H1 (cell line): ENCODE data around the gene LAP3. TPM values are rescaled to one million over a fixed set of nuclear protein-coding genes. Genes with fewer than 3 reads are reported as not detected.

ENCODE experiments used
- CTCF ChIA-PET: fragments of 300-600 bp; sonication (Branson Sonifier 250); formaldehyde crosslinking; loops from one replicate; lab custom pipeline; 2021; ENCODE audit not compliant: partially characterized antibody; lab: Charles Lee
- POLR2A ChIA-PET: fragments of 300-600 bp; sonication (Branson Sonifier 250); formaldehyde crosslinking; loops from one replicate; lab custom pipeline; 2021; ENCODE audit warnings: inconsistent platforms; ENCODE audit not compliant: partially characterized antibody; lab: Charles Lee
- DNase-seq, 2 experiments: peaks; one replicate each; pipeline versions ENCODE4 v3.0.0 to v3.0.0-alpha.2; 2010 to 2022; ENCODE audit warnings: low spot score in 2 of 2, low read depth in 1 of 2, mixed read lengths in 1 of 2
- FAIRE-seq: peaks from 2 replicates; lab custom pipeline; 2011; peaks lifted over from hg19 to GRCh38; lab: Jason Lieb, UNC
- H2AFZ ChIP-seq: 2 replicates; pipeline ENCODE4 v1.8.1; 2012; ENCODE audit warnings: low read length, inconsistent platforms
- H2AK5ac ChIP-seq: 2 replicates; pipeline ENCODE4 v1.6.1; 2013; ENCODE audit warnings: low read depth, low read length
- H2BK120ac ChIP-seq: replicated peaks from 2 replicates; pipeline ENCODE3; 2013; ENCODE audit warnings: low read depth, low read length, inconsistent platforms
- H2BK12ac ChIP-seq: 2 replicates; pipeline ENCODE4 v1.6.1; 2013; ENCODE audit warnings: low read depth, low read length
- H2BK15ac ChIP-seq: 2 replicates; pipeline ENCODE4 v1.6.1; 2013; ENCODE audit warnings: low read length
- H2BK20ac ChIP-seq: 2 replicates; pipeline ENCODE4 v1.6.1; 2013; ENCODE audit warnings: low read length
- H2BK5ac ChIP-seq: 2 replicates; pipeline ENCODE4 v1.6.1; 2013; ENCODE audit warnings: low read depth, low read length
- H3K14ac ChIP-seq: 2 replicates; pipeline ENCODE4 v1.6.1; 2013; ENCODE audit warnings: inconsistent platforms; ENCODE audit not compliant: insufficient read length
- H3K18ac ChIP-seq: 2 replicates; pipeline ENCODE4 v1.6.1; 2013; ENCODE audit warnings: low read length; ENCODE audit errors: extremely low read depth
- H3K23ac ChIP-seq: 2 replicates; pipeline ENCODE4 v1.6.1; 2013; ENCODE audit warnings: inconsistent platforms; ENCODE audit not compliant: insufficient read length
- H3K23me2 ChIP-seq: 2 replicates; pipeline ENCODE4 v1.6.1; 2013; ENCODE audit warnings: low read depth, low read length
- H3K27ac ChIP-seq: 2 replicates; pipeline ENCODE4 v1.6.1; 2011; ENCODE audit warnings: low read depth, low read length, inconsistent platforms
- H3K27me3 ChIP-seq, 4 experiments: replicated peaks in 1 of 4; 1 replicate in 1 of 4; 2 replicates in 3 of 4; pipeline versions ENCODE4 v1.6.1 to v1.8.1; 2011 to 2013; ENCODE audit warnings: low read length in 3 of 4, mild to moderate bottlenecking in 3 of 4, inconsistent platforms in 2 of 4, mixed read lengths in 2 of 4, moderate library complexity in 1 of 4; ENCODE audit not compliant: control insufficient read depth in 3 of 4, insufficient read depth in 3 of 4; ENCODE audit errors: extremely low read depth in 1 of 4
- H3K36me3 ChIP-seq, 4 experiments: 2 replicates each; pipeline versions ENCODE4 v1.6.1 to v1.8.1; 2011 to 2013; ENCODE audit warnings: mild to moderate bottlenecking in 4 of 4, low read length in 3 of 4, moderate library complexity in 2 of 4, control low read depth in 1 of 4, inconsistent platforms in 1 of 4; ENCODE audit not compliant: insufficient read depth in 4 of 4, control insufficient read depth in 2 of 4
- H3K4ac ChIP-seq: replicated peaks from 2 replicates; pipeline ENCODE3; 2013; ENCODE audit warnings: low read length, low read depth, mixed read lengths, inconsistent platforms; ENCODE audit not compliant: insufficient read length
- H3K4me1 ChIP-seq, 4 experiments: replicated peaks in 1 of 4; 1 replicate in 1 of 4; 2 replicates in 3 of 4; pipeline versions ENCODE4 v1.6.1 to v1.8.1; 2011 to 2013; ENCODE audit warnings: low read length in 3 of 4, inconsistent platforms in 2 of 4, mixed read lengths in 1 of 4; ENCODE audit not compliant: insufficient read depth in 4 of 4, control insufficient read depth in 3 of 4
- H3K4me2 ChIP-seq, 2 experiments: 2 replicates each; pipeline versions ENCODE4 v1.6.1 to v1.8.1; 2011 to 2013; ENCODE audit warnings: low read depth in 2 of 2, low read length in 2 of 2, control low read depth in 1 of 2, inconsistent platforms in 1 of 2, mild to moderate bottlenecking in 1 of 2; ENCODE audit not compliant: insufficient read depth in 1 of 2
- H3K4me3 ChIP-seq, 4 experiments: fragments of 200-600, 300-600 bp in 1 of 4; sonication (generic), shearing (Covaris generic), sonication (Bioruptor Twin) in 1 of 4; 2 replicates each; pipeline versions ENCODE4 v1.5.1 to v1.8.1; 2011 to 2016; ENCODE audit warnings: low read length in 4 of 4, low read depth in 3 of 4, control low read depth in 2 of 4, inconsistent platforms in 2 of 4, mild to moderate bottlenecking in 2 of 4, mixed read lengths in 1 of 4, moderate library complexity in 1 of 4; ENCODE audit not compliant: insufficient read depth in 2 of 4; ENCODE audit errors: extremely low read depth in 1 of 4
- H3K56ac ChIP-seq: replicated peaks from 2 replicates; pipeline ENCODE3; 2013; ENCODE audit warnings: low read depth, mild to moderate bottlenecking, mixed read lengths, low read length, inconsistent platforms; ENCODE audit not compliant: insufficient read length
- H3K79me1 ChIP-seq: 2 replicates; pipeline ENCODE4 v1.6.1; 2013; ENCODE audit warnings: low read depth, low read length, control low read depth
- H3K79me2 ChIP-seq, 2 experiments: 2 replicates each; pipeline versions ENCODE4 v1.6.1 to v1.8.1; 2012 to 2013; ENCODE audit warnings: low read length in 2 of 2, mild to moderate bottlenecking in 2 of 2, inconsistent platforms in 1 of 2; ENCODE audit not compliant: insufficient read depth in 2 of 2, control insufficient read depth in 1 of 2
- H3K9ac ChIP-seq, 4 experiments: replicated peaks in 1 of 4; 1 replicate in 1 of 4; 2 replicates in 3 of 4; pipeline versions ENCODE4 v1.6.1 to v1.8.1; 2011 to 2013; ENCODE audit warnings: low read depth in 3 of 4, low read length in 3 of 4, control low read depth in 2 of 4, mild to moderate bottlenecking in 2 of 4, moderate library complexity in 2 of 4, inconsistent platforms in 1 of 4; ENCODE audit errors: extremely low read depth in 1 of 4
- H3K9me3 ChIP-seq, 2 experiments: 2 replicates each; pipeline versions ENCODE4 v1.6.1 to v1.8.1; 2012 to 2013; ENCODE audit warnings: mild to moderate bottlenecking in 2 of 2, moderate library complexity in 2 of 2, control low read depth in 1 of 2, inconsistent platforms in 1 of 2, low read depth in 1 of 2, low read length in 1 of 2, mixed read lengths in 1 of 2; ENCODE audit not compliant: insufficient read depth in 2 of 2
- H4K20me1 ChIP-seq, 2 experiments: replicated peaks in 1 of 2; 2 replicates each; pipeline versions ENCODE3 to v1.8.1; 2011 to 2013; ENCODE audit warnings: inconsistent platforms in 2 of 2, low read length in 2 of 2, mild to moderate bottlenecking in 1 of 2; ENCODE audit not compliant: insufficient read depth in 2 of 2, control insufficient read depth in 1 of 2
- H4K5ac ChIP-seq: 2 replicates; pipeline ENCODE4 v1.6.1; 2013; ENCODE audit warnings: low read length, low read depth, mixed read lengths, inconsistent platforms; ENCODE audit not compliant: insufficient read length
- H4K8ac ChIP-seq: 2 replicates; pipeline ENCODE4 v1.8.0; 2013; ENCODE audit warnings: mild to moderate bottlenecking, moderate library complexity, low read length, inconsistent platforms; ENCODE audit not compliant: insufficient read depth; ENCODE audit errors: extremely low read depth
- H4K91ac ChIP-seq: replicated peaks from 2 replicates; pipeline ENCODE3; 2013; ENCODE audit warnings: low read length, mixed read lengths, inconsistent platforms; ENCODE audit not compliant: insufficient read length
- ATF2 ChIP-seq: IDR thresholded peaks from 2 replicates; pipeline ENCODE4 v1.6.1; 2012; ENCODE audit warnings: low read length, inconsistent platforms
- CTBP2 ChIP-seq: IDR thresholded peaks from 2 replicates; pipeline ENCODE4 v1.7.0; 2011; ENCODE audit warnings: borderline replicate concordance, mild to moderate bottlenecking, moderate library complexity, mixed read lengths, low read length; ENCODE audit not compliant: insufficient read depth, insufficient read length
- CTCF ChIP-seq, 3 experiments: IDR thresholded peaks; 1 replicate in 2 of 3; 2 replicates in 1 of 3; pipeline versions ENCODE4 v1.5.1 to v1.6.1; 2011; ENCODE audit warnings: low read length in 3 of 3, mild to moderate bottlenecking in 3 of 3, inconsistent platforms in 2 of 3, low read depth in 1 of 3, moderate library complexity in 1 of 3; ENCODE audit not compliant: insufficient read depth in 1 of 3; ENCODE audit errors: control extremely low read depth in 1 of 3
- EGR1 ChIP-seq: IDR thresholded peaks from 2 replicates; pipeline ENCODE4 v1.6.1; 2011; ENCODE audit warnings: low read depth, low read length, borderline replicate concordance
- POLR2A ChIP-seq, 2 experiments: IDR thresholded peaks; 1 replicate in 1 of 2; 2 replicates in 1 of 2; pipeline ENCODE4 v1.6.1; 2011; ENCODE audit warnings: low read depth in 2 of 2, low read length in 2 of 2, mild to moderate bottlenecking in 2 of 2; ENCODE audit errors: control extremely low read depth in 1 of 2
- POU5F1 ChIP-seq: IDR thresholded peaks from 2 replicates; pipeline ENCODE4 v1.6.1; 2011; ENCODE audit warnings: low read depth, mild to moderate bottlenecking, low read length, moderate library complexity
- RBBP5 ChIP-seq: IDR thresholded peaks from 2 replicates; pipeline ENCODE4 v1.7.1; 2012; ENCODE audit warnings: low read depth, mild to moderate bottlenecking, inconsistent platforms, low read length, moderate library complexity, borderline replicate concordance
- SUZ12 ChIP-seq: fragments of 200-600 bp; sonication (generic); IDR thresholded peaks from 2 replicates; pipeline ENCODE4 v1.6.1; 2012; ENCODE audit warnings: mild to moderate bottlenecking, inconsistent platforms, low read length, moderate library complexity, mixed read lengths
- ZNF274 ChIP-seq: IDR thresholded peaks from 2 replicates; pipeline ENCODE4 v1.7.0; 2012; ENCODE audit warnings: low read length, borderline replicate concordance; ENCODE audit errors: extremely low read depth
- WGBS, 2 experiments: shearing (Covaris generic) in 1 of 2; methylation state at CpG; one replicate each; pipeline versions ENCODE4 v1.1.6 to v1.1.7; 2013 to 2015; ENCODE audit warnings: low lambda C conversion rate in 2 of 2, mixed read lengths in 2 of 2, inconsistent platforms in 1 of 2, low coverage in 1 of 2, missing lambda C conversion rate in 1 of 2; ENCODE audit not compliant: insufficient replicate concordance in 2 of 2, insufficient coverage in 1 of 2, insufficient read length in 1 of 2; ENCODE audit errors: extremely low coverage in 1 of 2, missing lambda C conversion rate in 1 of 2; 5-methylcytosine and 5-hydroxymethylcytosine counted together
- polyA plus RNA-seq, 7 experiments: library from polyadenylated mRNA; depleted of rRNA in 3 of 7; stranded (reverse) in 5 of 7; unstranded in 2 of 7; fragments of >200 nt in 5 of 7; fragments of 200-250 nt in 2 of 7; gene quantifications; 1 replicate in 5 of 7; 2 replicates in 1 of 7; 4 replicates in 1 of 7; pipeline versions ENCODE4 v1.2.1 to v1.2.3, GENCODE V29; 2011 to 2013; ENCODE audit warnings: missing spikeins in 2 of 7, mixed read lengths in 2 of 7
- total RNA-seq: library from RNA; stranded (reverse); fragmentation: NEBNext Ultra II Directional; extraction: Animal tissue kit (Norgen Biotek cat#: 25700); gene quantifications from 2 replicates; pipeline ENCODE4 v1.2.1, GENCODE V29; 2021

LAP3 gene
- total and polyA plus RNA-seq, 2 of the 8 experiments (the other 6 are each of a cell fraction or from before 2014, with no cell fraction given), result 28.3 to 50.9 TPM

GRCh38 chr4:17639136-17639535 is 62.1 kb downstream of the LAP3 start:
- H2BK5ac ChIP-seq, result no peak overlapping the region
- no peak overlapping the region for H3K9ac ChIP-seq
- H3K9me3 ChIP-seq, result peaks cover 0 to 9% of the 10 kb centered on the region in 2 experiments; a peak in 3 of 4 replicates
- H2AFZ ChIP-seq, result no peak overlapping the region
- WGBS, 2 experiments, result 76% methylated on average over 7 of the region's 7 CpGs; no CpG with 5 or more reads in 1 of the 2 experiments
- FAIRE-seq, result no peak
- ChIA-PET POLR2A (interaction anchor here (0.6 to 1.5 kb wide), 3 partner anchors 18 to 176 kb away, joined by 3 to 4 read pairs (median 3); no protein-coding TSS in a partner anchor), CTCF (interaction anchor here (1.0 to 1.1 kb wide), 2 partner anchors 35 to 90 kb away, joined by 3 to 4 read pairs; no protein-coding TSS in a partner anchor)
- H2AK5ac ChIP-seq, result no peak overlapping the region
- no peak for DNase-seq
- H3K14ac ChIP-seq, result no peak overlapping the region
- no peak overlapping the region for H4K91ac ChIP-seq
- H3K23ac ChIP-seq, result no peak overlapping the region
- H3K79me2 ChIP-seq, result no peaks in the 10 kb centered on the region
- H3K4ac ChIP-seq, result no peak overlapping the region
- peaks cover 0 to 10% (median 5%) of the 10 kb centered on the region in 4 experiments; a peak in 3 of 8 replicates for H3K36me3 ChIP-seq
- 0 out of 7 replicates have a peak, but pooled peaks cover 0 to 3% (median 0%) of the 10 kb centered on the region in 4 experiments for H3K4me1 ChIP-seq
- H3K4me2 ChIP-seq, result no peak overlapping the region
- peak overlapping the region; percentile 51; the same call in 1 of the 2 replicates for H4K8ac ChIP-seq
- no peak overlapping the region for H2BK12ac ChIP-seq
- no peak overlapping the region for H3K27ac ChIP-seq
- H4K20me1 ChIP-seq, result peaks cover 0 to 9% of the 10 kb centered on the region in 2 experiments
- H3K18ac ChIP-seq, result no peak overlapping the region
- no peak overlapping the region for H3K4me3 ChIP-seq
- H2BK15ac ChIP-seq, result no peak overlapping the region
- H3K27me3 ChIP-seq, result no peaks in the 10 kb centered on the region; a peak in 1 of 7 replicates
- no peak overlapping the region for H2BK120ac ChIP-seq
- no peak overlapping the region for H2BK20ac ChIP-seq
- H4K5ac ChIP-seq, result no peak overlapping the region
- no peaks in the 10 kb centered on the region for H3K23me2 ChIP-seq
- no peak overlapping the region for H3K56ac ChIP-seq
- no peaks in the 10 kb centered on the region; the same call in 1 of the 2 replicates for H3K79me1 ChIP-seq
- TF ChIP-seq CTBP2 (no peak), POU5F1 (no peak), CTCF (IDR thresholded peaks at IDR 0.05; ENCODE audit: control extremely low read depth in 1 of 3, insufficient read depth in 1 of 3, low read depth in 1 of 3, low read length in 3 of 3) (no peak), POLR2A (IDR thresholded peaks at IDR 0.05; ENCODE audit: control extremely low read depth in 1 of 2, low read depth in 2 of 2, low read length in 2 of 2) (no peak), ATF2 (no peak), EGR1 (no peak), RBBP5 (no peak), SUZ12 (no peak), ZNF274 (no peak)
